B cell (primary cell): ENCODE measurements around the gene LYPLAL1.

Source experiments
- CTCF ChIP-seq: fragments of 200-600 bp; IDR thresholded peaks from one replicate; pipeline ENCODE4 v1.8.0; 2022; ENCODE audit warnings: antibody characterized with exemption, mild to moderate bottlenecking
- EZH2 ChIP-seq: IDR thresholded peaks from 2 replicates; pipeline ENCODE4 v1.6.1; 2012; ENCODE audit warnings: borderline replicate concordance, low read depth, mild to moderate bottlenecking, moderate library complexity, low read length; ENCODE audit not compliant: insufficient read depth, poor library complexity, severe bottlenecking

GRCh38 chr1:219140303-219140877, 33.3 kb upstream of the LYPLAL1 start:
- TF ChIP-seq CTCF = no peak
- no peak for TF ChIP-seq EZH2
